HEK293 (cell line): ENCODE data around the gene ANK2.

Source experiments
- CTCF ChIA-PET: fragments of 350-600 bp; formaldehyde crosslinking; extraction: SDS; loops from one replicate; lab custom pipeline; 2021; ENCODE audit warnings: antibody characterized with exemption; lab: Yijun Ruan, JAX
- POLR2A ChIA-PET: fragments of 300-600 bp; formaldehyde crosslinking; extraction: SDS; loops from one replicate; lab custom pipeline; 2020; ENCODE audit warnings: antibody characterized with exemption, inconsistent platforms; lab: Yijun Ruan, JAX
- H3K27ac ChIP-seq: fragments of 200-500 bp; sonication (Bioruptor generic); 2 replicates; pipeline ENCODE4 v1.5.1; 2014; ENCODE audit warnings: low read depth, low read length, control low read depth, inconsistent platforms; ENCODE audit errors: extremely low read depth
- H3K36me3 ChIP-seq, 2 experiments: fragments of 200-500 bp in 1 of 2; sonication (Bioruptor generic) in 1 of 2; 1 replicate in 1 of 2; 2 replicates in 1 of 2; pipeline ENCODE4 v1.5.1; 2014 to 2017; ENCODE audit warnings: inconsistent platforms in 2 of 2, low read length in 2 of 2; ENCODE audit not compliant: control insufficient read depth in 2 of 2, insufficient read depth in 1 of 2
- H3K4me1 ChIP-seq: fragments of 200-500 bp; sonication (Bioruptor generic); 2 replicates; pipeline ENCODE4 v1.5.1; 2014; ENCODE audit warnings: mild to moderate bottlenecking, low read length, inconsistent platforms; ENCODE audit not compliant: control insufficient read depth, insufficient read depth
- H3K4me3 ChIP-seq: 2 replicates; pipeline ENCODE4 v1.5.1; 2011; ENCODE audit warnings: low read depth, mild to moderate bottlenecking, control low read depth, low read length, moderate library complexity
- H3K9me3 ChIP-seq: fragments of 200-500 bp; sonication (Bioruptor generic); 2 replicates; pipeline ENCODE4 v1.5.1; 2014; ENCODE audit warnings: low read depth, low read length, inconsistent platforms; ENCODE audit not compliant: control insufficient read depth, insufficient read depth
- AEBP2 ChIP-seq: fragments of 450-650 bp; formaldehyde crosslinking; IDR thresholded peaks from 2 replicates; pipeline ENCODE4 v1.5.1; 2016; ENCODE audit warnings: missing biosample characterization, missing genetic modification characterization, borderline replicate concordance
- GLI4 ChIP-seq: fragments of 450-650 bp; formaldehyde crosslinking; IDR thresholded peaks from 2 replicates; pipeline ENCODE4 v1.5.1; 2016; ENCODE audit warnings: missing biosample characterization, missing genetic modification characterization
- HIC1 ChIP-seq: fragments of 450-650 bp; formaldehyde crosslinking; IDR thresholded peaks from 2 replicates; pipeline ENCODE4 v1.5.1; 2016; ENCODE audit warnings: missing biosample characterization, missing genetic modification characterization
- HOXC10 ChIP-seq: sonication (generic); formaldehyde crosslinking; IDR thresholded peaks from 2 replicates; pipeline ENCODE4 v1.8.1; 2023; ENCODE audit warnings: mild to moderate bottlenecking, missing genetic modification reagents
- KLF17 ChIP-seq: fragments of 450-650 bp; formaldehyde crosslinking; IDR thresholded peaks from 2 replicates; pipeline ENCODE4 v1.5.1; 2016; ENCODE audit warnings: missing biosample characterization, missing genetic modification characterization
- KLF8 ChIP-seq: fragments of 450-650 bp; formaldehyde crosslinking; IDR thresholded peaks from 2 replicates; pipeline ENCODE4 v1.5.1; 2016; ENCODE audit warnings: missing biosample characterization, missing genetic modification characterization
- SP2 ChIP-seq: fragments of 450-650 bp; formaldehyde crosslinking; IDR thresholded peaks from 2 replicates; pipeline ENCODE4 v1.5.1; 2016; ENCODE audit warnings: missing biosample characterization, missing genetic modification characterization
- SP3 ChIP-seq: fragments of 450-650 bp; formaldehyde crosslinking; IDR thresholded peaks from 2 replicates; pipeline ENCODE4 v1.5.1; 2016; ENCODE audit warnings: missing biosample characterization, missing genetic modification characterization
- ZEB2 ChIP-seq: fragments of 450-650 bp; formaldehyde crosslinking; IDR thresholded peaks from 2 replicates; pipeline ENCODE4 v1.5.1; 2016; ENCODE audit warnings: missing biosample characterization, missing genetic modification characterization
- ZFHX2 ChIP-seq: fragments of 450-650 bp; formaldehyde crosslinking; conservative IDR thresholded peaks from 2 replicates; pipeline ENCODE4 v1.5.1; 2016; ENCODE audit warnings: missing biosample characterization, missing genetic modification characterization
- ZNF211 ChIP-seq: fragments of 450-650 bp; formaldehyde crosslinking; IDR thresholded peaks from 2 replicates; pipeline ENCODE4 v1.5.1; 2016; ENCODE audit warnings: low read depth, missing biosample characterization, missing genetic modification characterization
- ZNF324 ChIP-seq: fragments of 450-650 bp; formaldehyde crosslinking; IDR thresholded peaks from 2 replicates; pipeline ENCODE4 v1.5.1; 2016; ENCODE audit warnings: missing biosample characterization, missing genetic modification characterization
- ZNF341 ChIP-seq: fragments of 450-650 bp; formaldehyde crosslinking; IDR thresholded peaks from 2 replicates; pipeline ENCODE4; 2016; ENCODE audit warnings: low read depth, missing biosample characterization, missing genetic modification characterization
- ZNF416 ChIP-seq: fragments of 450-650 bp; formaldehyde crosslinking; IDR thresholded peaks from 2 replicates; pipeline ENCODE4 v1.5.1; 2016; ENCODE audit warnings: missing biosample characterization, missing genetic modification characterization
- ZNF426 ChIP-seq: fragments of 450-650 bp; formaldehyde crosslinking; IDR thresholded peaks from 2 replicates; pipeline ENCODE4 v1.5.1; 2017; ENCODE audit warnings: missing biosample characterization, missing genetic modification characterization, mild to moderate bottlenecking, inconsistent platforms, moderate library complexity
- ZNF530 ChIP-seq: fragments of 450-650 bp; formaldehyde crosslinking; IDR thresholded peaks from 2 replicates; pipeline ENCODE4 v1.5.1; 2016; ENCODE audit warnings: low read depth, missing biosample characterization, missing genetic modification characterization
- ZNF558 ChIP-seq: fragments of 450-650 bp; formaldehyde crosslinking; IDR thresholded peaks from 2 replicates; pipeline ENCODE4 v1.5.1; 2016; ENCODE audit warnings: missing biosample characterization, missing genetic modification characterization
- TF ChIP-seq, protein P1 (sequence below): fragments of 450-650 bp; formaldehyde crosslinking; IDR thresholded peaks from 2 replicates; pipeline ENCODE4 v1.5.0; 2017; ENCODE audit warnings: missing biosample characterization, missing genetic modification characterization, borderline replicate concordance
- TF ChIP-seq, protein P2 (sequence below): fragments of 450-650 bp; formaldehyde crosslinking; IDR thresholded peaks from 2 replicates; pipeline ENCODE4 v1.5.1; 2016; ENCODE audit warnings: missing biosample characterization, missing genetic modification characterization, low read depth
- TF ChIP-seq, protein P3 (sequence below): fragments of 450-650 bp; formaldehyde crosslinking; IDR thresholded peaks from 2 replicates; pipeline ENCODE4 v1.5.1; 2016; ENCODE audit warnings: missing biosample characterization, missing genetic modification characterization

Gene ANK2

GRCh38 chr4:113144091-113144490 lies 94.6 kb downstream of the ANK2 start (continued):
- TF ChIP-seq ZNF558 (tag by site-specific recombination): no peak
- TF ChIP-seq, protein P1, sequence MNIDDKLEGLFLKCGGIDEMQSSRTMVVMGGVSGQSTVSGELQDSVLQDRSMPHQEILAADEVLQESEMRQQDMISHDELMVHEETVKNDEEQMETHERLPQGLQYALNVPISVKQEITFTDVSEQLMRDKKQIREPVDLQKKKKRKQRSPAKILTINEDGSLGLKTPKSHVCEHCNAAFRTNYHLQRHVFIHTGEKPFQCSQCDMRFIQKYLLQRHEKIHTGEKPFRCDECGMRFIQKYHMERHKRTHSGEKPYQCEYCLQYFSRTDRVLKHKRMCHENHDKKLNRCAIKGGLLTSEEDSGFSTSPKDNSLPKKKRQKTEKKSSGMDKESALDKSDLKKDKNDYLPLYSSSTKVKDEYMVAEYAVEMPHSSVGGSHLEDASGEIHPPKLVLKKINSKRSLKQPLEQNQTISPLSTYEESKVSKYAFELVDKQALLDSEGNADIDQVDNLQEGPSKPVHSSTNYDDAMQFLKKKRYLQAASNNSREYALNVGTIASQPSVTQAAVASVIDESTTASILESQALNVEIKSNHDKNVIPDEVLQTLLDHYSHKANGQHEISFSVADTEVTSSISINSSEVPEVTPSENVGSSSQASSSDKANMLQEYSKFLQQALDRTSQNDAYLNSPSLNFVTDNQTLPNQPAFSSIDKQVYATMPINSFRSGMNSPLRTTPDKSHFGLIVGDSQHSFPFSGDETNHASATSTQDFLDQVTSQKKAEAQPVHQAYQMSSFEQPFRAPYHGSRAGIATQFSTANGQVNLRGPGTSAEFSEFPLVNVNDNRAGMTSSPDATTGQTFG (tag by site-specific recombination): no peak

- Histone ChIP-seq H3K9me3 (no peaks in the 10 kb centered on the region), H3K36me3 (no peaks in the 10 kb centered on the region), H3K4me3 (no peak overlapping the region), H3K4me1 (no peaks in the 10 kb centered on the region; the same call in 1 of the 2 replicates), H3K27ac (no peak overlapping the region)
- ChIA-PET POLR2A (no interaction called here), CTCF (no interaction called here)
- TF ChIP-seq GLI4 (tag by site-specific recombination): no peak
- TF ChIP-seq, protein P2, sequence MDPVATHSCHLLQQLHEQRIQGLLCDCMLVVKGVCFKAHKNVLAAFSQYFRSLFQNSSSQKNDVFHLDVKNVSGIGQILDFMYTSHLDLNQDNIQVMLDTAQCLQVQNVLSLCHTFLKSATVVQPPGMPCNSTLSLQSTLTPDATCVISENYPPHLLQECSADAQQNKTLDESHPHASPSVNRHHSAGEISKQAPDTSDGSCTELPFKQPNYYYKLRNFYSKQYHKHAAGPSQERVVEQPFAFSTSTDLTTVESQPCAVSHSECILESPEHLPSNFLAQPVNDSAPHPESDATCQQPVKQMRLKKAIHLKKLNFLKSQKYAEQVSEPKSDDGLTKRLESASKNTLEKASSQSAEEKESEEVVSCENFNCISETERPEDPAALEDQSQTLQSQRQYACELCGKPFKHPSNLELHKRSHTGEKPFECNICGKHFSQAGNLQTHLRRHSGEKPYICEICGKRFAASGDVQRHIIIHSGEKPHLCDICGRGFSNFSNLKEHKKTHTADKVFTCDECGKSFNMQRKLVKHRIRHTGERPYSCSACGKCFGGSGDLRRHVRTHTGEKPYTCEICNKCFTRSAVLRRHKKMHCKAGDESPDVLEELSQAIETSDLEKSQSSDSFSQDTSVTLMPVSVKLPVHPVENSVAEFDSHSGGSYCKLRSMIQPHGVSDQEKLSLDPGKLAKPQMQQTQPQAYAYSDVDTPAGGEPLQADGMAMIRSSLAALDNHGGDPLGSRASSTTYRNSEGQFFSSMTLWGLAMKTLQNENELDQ (tag by site-specific recombination): no peak
- no peak for TF ChIP-seq ZEB2 (tag by site-specific recombination)
- TF ChIP-seq ZNF324 (tag by site-specific recombination): no peak
- TF ChIP-seq, protein P3, sequence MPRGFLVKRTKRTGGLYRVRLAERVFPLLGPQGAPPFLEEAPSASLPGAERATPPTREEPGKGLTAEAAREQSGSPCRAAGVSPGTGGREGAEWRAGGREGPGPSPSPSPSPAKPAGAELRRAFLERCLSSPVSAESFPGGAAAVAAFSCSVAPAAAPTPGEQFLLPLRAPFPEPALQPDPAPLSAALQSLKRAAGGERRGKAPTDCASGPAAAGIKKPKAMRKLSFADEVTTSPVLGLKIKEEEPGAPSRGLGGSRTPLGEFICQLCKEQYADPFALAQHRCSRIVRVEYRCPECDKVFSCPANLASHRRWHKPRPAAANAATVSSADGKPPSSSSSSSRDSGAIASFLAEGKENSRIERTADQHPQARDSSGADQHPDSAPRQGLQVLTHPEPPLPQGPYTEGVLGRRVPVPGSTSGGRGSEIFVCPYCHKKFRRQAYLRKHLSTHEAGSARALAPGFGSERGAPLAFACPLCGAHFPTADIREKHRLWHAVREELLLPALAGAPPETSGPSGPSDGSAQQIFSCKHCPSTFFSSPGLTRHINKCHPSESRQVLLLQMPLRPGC (tag by site-specific recombination): no peak
- no peak for TF ChIP-seq ZNF530 (tag by site-specific recombination)
- TF ChIP-seq ZNF426 (tag by site-specific recombination): no peak
- TF ChIP-seq AEBP2: no peak
- TF ChIP-seq HOXC10 (CRISPR knock-in tag): no peak
- TF ChIP-seq SP3 (tag by site-specific recombination): no peak
- TF ChIP-seq SP2 (tag by site-specific recombination): no peak
- TF ChIP-seq HIC1 (tag by site-specific recombination): no peak
- no peak for TF ChIP-seq ZFHX2 (tag by site-specific recombination)
- no peak for TF ChIP-seq KLF8
- no peak for TF ChIP-seq ZNF211
- no peak for TF ChIP-seq ZNF416
- no peak for TF ChIP-seq ZNF341 (tag by site-specific recombination)
- TF ChIP-seq KLF17 (tag by site-specific recombination): no peak
Measured at GRCh38 chr4:113145147-113145518, 95.7 kb downstream of the ANK2 start.
